Epithelial cell of esophagus (primary cell): ENCODE measurements around the gene PRRX2.
"Not testable (repeated sequence)": the region's sequence is repeated elsewhere in the genome, so short reads cannot be mapped to it uniquely, and the experiment has no call there.

ENCODE experiments used
- DNase-seq: peaks from one replicate; pipeline ENCODE4 v3.0.0; 2010; ENCODE audit warnings: low read depth
- H3K4me3 ChIP-seq: 2 replicates; pipeline ENCODE4 v1.5.1; 2011; ENCODE audit warnings: mild to moderate bottlenecking, low read length, control low read depth
- CTCF ChIP-seq: IDR thresholded peaks from 2 replicates; pipeline ENCODE4 v1.5.1; 2011; ENCODE audit warnings: low read depth, mild to moderate bottlenecking, low read length, control low read depth, inconsistent platforms; ENCODE audit not compliant: insufficient read depth; ENCODE audit errors: missing control alignments

The PRRX2 gene

GRCh38 chr9:129654554-129655040 is 10.8 kb upstream of the PRRX2 start:
- TF ChIP-seq CTCF = no peak
- no peak overlapping the region for H3K4me3 ChIP-seq
- no peak for DNase-seq

GRCh38 chr9:129655154-129655553 is 10.3 kb upstream of the PRRX2 start:
- no peak for DNase-seq
- no peak for TF ChIP-seq CTCF

GRCh38 chr9:129655696-129656095 is 9.8 kb upstream of the PRRX2 start:
- DNase-seq = no peak
- H3K4me3 ChIP-seq = no peak overlapping the region
- TF ChIP-seq CTCF = no peak

More at GRCh38 chr9:129655154-129655553, 10.3 kb upstream of the PRRX2 start:
- H3K4me3 ChIP-seq = no peak overlapping the region

GRCh38 chr9:129656795-129657390 is 8.6 kb upstream of the PRRX2 start:
- peak; percentile 91 for DNase-seq
- TF ChIP-seq CTCF = no peak
- H3K4me3 ChIP-seq = no peak overlapping the region

GRCh38 chr9:129661029-129661428 is 4.4 kb upstream of the PRRX2 start:
- H3K4me3 ChIP-seq = no peak overlapping the region
- no peak for DNase-seq
- no peak for TF ChIP-seq CTCF

GRCh38 chr9:129662239-129662638 is 3.2 kb upstream of the PRRX2 start:
- H3K4me3 ChIP-seq, DNase-seq: not testable (repeated sequence)

- no peak for TF ChIP-seq CTCF
- no peak overlapping the region for H3K4me3 ChIP-seq
- DNase-seq = no peak
Measured at GRCh38 chr9:129664746-129665388, 580 bp upstream of the PRRX2 start.
